Body of pancreas (tissue), 4 donors: Measurements from ENCODE around the gene AATF. TPM values are rescaled to one million over a fixed set of nuclear protein-coding genes. Genes with fewer than 3 reads are reported as not detected.

ENCODE experiments used
- ATAC-seq: fragments of 150-250 bp; one replicate; pipeline ENCODE4 v1.9.1; 2016
- DNase-seq, 4 donors: peaks; one replicate each; pipeline ENCODE4 v3.0.0-alpha.2; 2019
- H3K27ac ChIP-seq, 4 donors: fragments of 200-600 bp; sonication (generic); 1 replicate in 3 of 4; 2 replicates in 1 of 4; pipeline versions ENCODE4 v1.5.1 to v1.6.1; 2016 to 2019; ENCODE audit warnings: mild to moderate bottlenecking in 1 of 4, mixed read lengths in 1 of 4, moderate library complexity in 1 of 4
- H3K27me3 ChIP-seq, 2 donors: fragments of 200-600 bp; sonication (generic); one replicate each; pipeline ENCODE4 v1.6.0; 2016; ENCODE audit warnings: mild to moderate bottlenecking in 1 of 2
- H3K36me3 ChIP-seq, 2 donors: fragments of 200-600 bp; sonication (generic); replicated peaks in 1 of 2; 2 replicates each; pipeline ENCODE4 v1.5.1; 2016; ENCODE audit warnings: low read depth in 2 of 2; ENCODE audit not compliant: insufficient read depth in 1 of 2
- H3K4me1 ChIP-seq: fragments of 200-600 bp; sonication (generic); one replicate; pipeline ENCODE4 v1.6.0; 2016
- H3K4me3 ChIP-seq, 2 donors: fragments of 200-600 bp; sonication (generic); 1 replicate in 1 of 2; 2 replicates in 1 of 2; pipeline ENCODE4 v1.5.1; 2016 to 2019
- H3K9me3 ChIP-seq, 3 donors: fragments of 200-600 bp; sonication (generic); 1 replicate in 2 of 3; 2 replicates in 1 of 3; pipeline ENCODE4 v1.5.1; 2016
- POLR2A ChIP-seq, 3 donors: fragments of 450-650 bp; IDR thresholded peaks; one replicate each; pipeline ENCODE4 v1.6.1; 2016; ENCODE audit warnings: antibody characterized with exemption in 3 of 3, mild to moderate bottlenecking in 2 of 3
- WGBS, 2 donors: methylation state at CpG; one replicate each; pipeline ENCODE4 v1.1.5; 2017; 5-methylcytosine and 5-hydroxymethylcytosine counted together
- intact Hi-C: fragments of 100-400 bp; cut with DNase I; formaldehyde crosslinking; loops from one replicate; pipeline ENCODE4 v1.15.1; 2023
- total RNA-seq, 2 donors: library from RNA; depleted of rRNA; stranded (reverse); fragments of >200 nt; gene quantifications; one replicate each; pipeline ENCODE4 v1.1.0, GENCODE V29; 2016
- TF ChIP-seq, protein P1 (sequence below), 7 experiments: fragments of 450-650 bp in 4 of 7; fragments of 200-600 bp in 3 of 7; sonication (generic) in 3 of 7; IDR thresholded peaks; one replicate each; pipeline ENCODE4 v1.5.1; 2016 to 2019; ENCODE audit warnings: antibody characterized with exemption in 7 of 7

The AATF gene
- total RNA-seq, 2 donors from 2014 or later: 16.5 to 28.3 TPM

GRCh38 chr17:36993227-36993626, 44.5 kb downstream of the AATF start:
- Histone ChIP-seq H3K27ac (no peak overlapping the region), H3K36me3 (peaks cover 0 to 22% of the 10 kb centered on the region in 2 donors), H3K4me3 (no peak overlapping the region), H3K4me1 (no peaks in the 10 kb centered on the region), H3K27me3 (no peaks in the 10 kb centered on the region), H3K9me3 (no peaks in the 10 kb centered on the region)
- intact Hi-C loops: no loop called here
- DNase-seq (no peak), ATAC-seq (no peak)
- no peak for TF ChIP-seq POLR2A (IDR thresholded peaks at IDR 0.05)
- TF ChIP-seq, protein P1, sequence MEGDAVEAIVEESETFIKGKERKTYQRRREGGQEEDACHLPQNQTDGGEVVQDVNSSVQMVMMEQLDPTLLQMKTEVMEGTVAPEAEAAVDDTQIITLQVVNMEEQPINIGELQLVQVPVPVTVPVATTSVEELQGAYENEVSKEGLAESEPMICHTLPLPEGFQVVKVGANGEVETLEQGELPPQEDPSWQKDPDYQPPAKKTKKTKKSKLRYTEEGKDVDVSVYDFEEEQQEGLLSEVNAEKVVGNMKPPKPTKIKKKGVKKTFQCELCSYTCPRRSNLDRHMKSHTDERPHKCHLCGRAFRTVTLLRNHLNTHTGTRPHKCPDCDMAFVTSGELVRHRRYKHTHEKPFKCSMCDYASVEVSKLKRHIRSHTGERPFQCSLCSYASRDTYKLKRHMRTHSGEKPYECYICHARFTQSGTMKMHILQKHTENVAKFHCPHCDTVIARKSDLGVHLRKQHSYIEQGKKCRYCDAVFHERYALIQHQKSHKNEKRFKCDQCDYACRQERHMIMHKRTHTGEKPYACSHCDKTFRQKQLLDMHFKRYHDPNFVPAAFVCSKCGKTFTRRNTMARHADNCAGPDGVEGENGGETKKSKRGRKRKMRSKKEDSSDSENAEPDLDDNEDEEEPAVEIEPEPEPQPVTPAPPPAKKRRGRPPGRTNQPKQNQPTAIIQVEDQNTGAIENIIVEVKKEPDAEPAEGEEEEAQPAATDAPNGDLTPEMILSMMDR (IDR thresholded peaks at IDR 0.05): no peak

- intact Hi-C loops: no loop called here
- no peak for ATAC-seq
- no peaks in the 10 kb centered on the region for H3K27me3 ChIP-seq
- peaks cover 0 to 13% of the 10 kb centered on the region in 2 donors for H3K36me3 ChIP-seq
- H3K27ac ChIP-seq: no peak overlapping the region
- no peaks in the 10 kb centered on the region for H3K4me1 ChIP-seq
- no peak overlapping the region for H3K4me3 ChIP-seq
- no peak for DNase-seq
- TF ChIP-seq, protein P1 (IDR thresholded peaks at IDR 0.05): no peak
- TF ChIP-seq POLR2A (IDR thresholded peaks at IDR 0.05): no peak
- H3K9me3 ChIP-seq: no peaks in the 10 kb centered on the region
- 87 to 94% methylated on average over 3 of the region's 3 CpGs for WGBS, 2 donors
Measured at GRCh38 chr17:36994438-36994837, 45.7 kb downstream of the AATF start.

- no peak for ATAC-seq
- TF ChIP-seq, protein P1 (IDR thresholded peaks at IDR 0.05): no peak
- TF ChIP-seq POLR2A (IDR thresholded peaks at IDR 0.05): no peak
- WGBS, 2 donors: 93 to 94% methylated on average over 2 of the region's 2 CpGs
Measured at GRCh38 chr17:36999471-36999870, 50.7 kb downstream of the AATF start.

GRCh38 chr17:37016780-37017179, 68.0 kb downstream of the AATF start:
- intact Hi-C loops: no loop called here
- Histone ChIP-seq H3K4me1 (no peaks in the 10 kb centered on the region), H3K9me3 (no peaks in the 10 kb centered on the region), H3K27me3 (no peaks in the 10 kb centered on the region), H3K27ac (no peak overlapping the region), H3K36me3 (peaks cover 0 to 3% of the 10 kb centered on the region in 2 donors), H3K4me3 (no peak overlapping the region)
- 87 to 89% methylated on average over 4 of the region's 4 CpGs for WGBS, 2 donors
- TF ChIP-seq, protein P1 (IDR thresholded peaks at IDR 0.05): no peak
- no peak for TF ChIP-seq POLR2A (IDR thresholded peaks at IDR 0.05)
- no peak for DNase-seq
- ATAC-seq: no peak

More at GRCh38 chr17:36999471-36999870, 50.7 kb downstream of the AATF start:
- no peak for DNase-seq
- H3K9me3 ChIP-seq: no peaks in the 10 kb centered on the region
- peaks cover 0 to 7% of the 10 kb centered on the region in 2 donors for H3K36me3 ChIP-seq
- H3K27me3 ChIP-seq: no peaks in the 10 kb centered on the region
- intact Hi-C loops: no loop called here
- no peak overlapping the region for H3K27ac ChIP-seq
- peaks cover 3% of the 10 kb centered on the region for H3K4me1 ChIP-seq
- H3K4me3 ChIP-seq: no peak overlapping the region

DNA sequence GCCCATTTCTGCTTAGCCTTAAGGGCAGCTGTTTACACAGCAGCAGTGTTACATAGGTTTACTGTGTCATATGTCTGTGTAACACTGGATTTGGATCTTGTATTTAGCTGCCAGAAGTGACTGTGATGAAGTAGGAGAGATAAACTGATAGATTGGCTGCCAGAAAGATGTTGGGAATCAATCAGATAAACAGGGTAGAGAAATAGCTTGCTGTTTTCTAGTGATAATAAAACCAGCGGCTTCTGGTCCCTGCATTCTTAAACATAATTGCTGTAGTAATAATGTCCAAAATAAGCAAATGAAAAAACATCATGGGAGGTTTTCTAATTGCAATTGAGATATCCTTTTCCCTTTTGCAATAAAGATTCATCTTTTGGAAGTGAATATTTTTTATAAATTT, 68.7 kb downstream of the AATF start:
- TF ChIP-seq, protein P1 (IDR thresholded peaks at IDR 0.05): no peak
- no peak for TF ChIP-seq POLR2A (IDR thresholded peaks at IDR 0.05)
- ATAC-seq: no peak
- intact Hi-C loops: no loop called here
- Histone ChIP-seq H3K4me3 (no peak overlapping the region), H3K9me3 (no peaks in the 10 kb centered on the region), H3K27me3 (no peaks in the 10 kb centered on the region), H3K4me1 (no peaks in the 10 kb centered on the region), H3K36me3 (peaks cover 0 to 3% of the 10 kb centered on the region in 2 donors), H3K27ac (no peak overlapping the region)
- DNase-seq: no peak
- 91 to 93% methylated on average over 1 of the region's 1 CpG for WGBS, 2 donors
